Tibial nerve (tissue), 4 donors: ENCODE measurements around the gene CDR2. TPM values are rescaled to one million over a fixed set of nuclear protein-coding genes. Genes with fewer than 3 reads are reported as not detected.

Experiments used
- DNase-seq, 2 donors: peaks; one replicate each; pipeline ENCODE4 v3.0.0-alpha.2; 2019; ENCODE audit warnings: low spot score in 2 of 2
- H3K27ac ChIP-seq, 4 donors: fragments of 200-600 bp; sonication (generic) in 3 of 4; one replicate each; pipeline ENCODE4 v1.5.1; 2017 to 2019; ENCODE audit warnings: mild to moderate bottlenecking in 1 of 4
- H3K27me3 ChIP-seq, 2 donors: fragments of 200-600 bp; sonication (generic) in 1 of 2; one replicate each; pipeline versions ENCODE4 v1.5.1 to v1.6.0; 2017 to 2019
- H3K36me3 ChIP-seq, 3 donors: fragments of 200-600 bp; sonication (generic); one replicate each; pipeline ENCODE4 v1.5.1; 2018 to 2019
- H3K4me1 ChIP-seq, 4 donors: fragments of 200-600 bp; sonication (generic) in 3 of 4; one replicate each; pipeline ENCODE4 v1.5.1; 2017 to 2019
- H3K4me3 ChIP-seq, 4 donors: fragments of 200-600 bp; sonication (generic) in 3 of 4; one replicate each; pipeline ENCODE4 v1.5.1; 2017 to 2019; ENCODE audit warnings: mild to moderate bottlenecking in 1 of 4, moderate library complexity in 1 of 4
- H3K9me3 ChIP-seq, 4 donors: fragments of 200-600 bp; sonication (generic) in 3 of 4; one replicate each; pipeline ENCODE4 v1.5.1; 2017 to 2019
- EP300 ChIP-seq, 2 donors: sonication (generic); formaldehyde crosslinking; IDR thresholded peaks; one replicate each; pipeline ENCODE4 v1.6.1; 2017; ENCODE audit warnings: antibody characterized with exemption in 2 of 2, mild to moderate bottlenecking in 1 of 2
- POLR2A ChIP-seq, 2 donors: fragments of 450-650 bp; IDR thresholded peaks; one replicate each; pipeline ENCODE4 v1.6.1; 2017; ENCODE audit warnings: antibody characterized with exemption in 2 of 2, mild to moderate bottlenecking in 2 of 2, moderate library complexity in 2 of 2
- WGBS, 2 donors: methylation state at CpG; one replicate each; pipeline ENCODE4 v1.1.5; 2018; 5-methylcytosine and 5-hydroxymethylcytosine counted together
- total RNA-seq, 4 donors: library from RNA; depleted of rRNA; stranded (reverse); fragments of >200 nt; gene quantifications; one replicate each; pipeline ENCODE4 v1.1.0, GENCODE V29; 2016
- TF ChIP-seq, protein P1 (sequence below), 5 experiments: fragments of 200-600 bp in 3 of 5; fragments of 450-650 bp in 2 of 5; sonication (generic) in 3 of 5; IDR thresholded peaks; one replicate each; pipeline ENCODE4 v1.5.1; 2016 to 2019; ENCODE audit warnings: antibody characterized with exemption in 5 of 5, mild to moderate bottlenecking in 3 of 5, moderate library complexity in 2 of 5

The CDR2 gene
- total RNA-seq, 4 donors from 2014 or later = 16.4 to 25.1 (median 18.7) TPM

DNA sequence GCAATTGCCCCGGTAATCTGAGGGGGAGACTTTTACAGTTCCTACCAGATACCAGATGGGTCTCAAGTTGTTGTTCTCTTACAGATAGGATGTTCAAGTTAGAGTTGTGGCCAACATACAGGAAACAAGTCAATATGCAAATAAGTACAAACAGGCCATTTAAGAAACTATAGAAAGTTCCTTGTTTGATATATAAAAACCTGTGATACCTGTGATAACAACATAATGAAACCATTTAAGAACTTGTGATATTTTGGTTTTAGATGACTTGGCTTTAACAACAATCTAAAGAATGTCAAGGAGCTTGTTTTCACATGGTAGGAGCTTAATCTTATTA, 16.8 kb downstream of the CDR2 start:
- H3K27ac ChIP-seq = peak overlapping the region in 2 of 4 donors; percentile 53 to 63
- TF ChIP-seq EP300 (IDR thresholded peaks at IDR 0.05) (no peak), POLR2A (IDR thresholded peaks at IDR 0.05) (no peak)
- TF ChIP-seq, protein P1, sequence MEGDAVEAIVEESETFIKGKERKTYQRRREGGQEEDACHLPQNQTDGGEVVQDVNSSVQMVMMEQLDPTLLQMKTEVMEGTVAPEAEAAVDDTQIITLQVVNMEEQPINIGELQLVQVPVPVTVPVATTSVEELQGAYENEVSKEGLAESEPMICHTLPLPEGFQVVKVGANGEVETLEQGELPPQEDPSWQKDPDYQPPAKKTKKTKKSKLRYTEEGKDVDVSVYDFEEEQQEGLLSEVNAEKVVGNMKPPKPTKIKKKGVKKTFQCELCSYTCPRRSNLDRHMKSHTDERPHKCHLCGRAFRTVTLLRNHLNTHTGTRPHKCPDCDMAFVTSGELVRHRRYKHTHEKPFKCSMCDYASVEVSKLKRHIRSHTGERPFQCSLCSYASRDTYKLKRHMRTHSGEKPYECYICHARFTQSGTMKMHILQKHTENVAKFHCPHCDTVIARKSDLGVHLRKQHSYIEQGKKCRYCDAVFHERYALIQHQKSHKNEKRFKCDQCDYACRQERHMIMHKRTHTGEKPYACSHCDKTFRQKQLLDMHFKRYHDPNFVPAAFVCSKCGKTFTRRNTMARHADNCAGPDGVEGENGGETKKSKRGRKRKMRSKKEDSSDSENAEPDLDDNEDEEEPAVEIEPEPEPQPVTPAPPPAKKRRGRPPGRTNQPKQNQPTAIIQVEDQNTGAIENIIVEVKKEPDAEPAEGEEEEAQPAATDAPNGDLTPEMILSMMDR (IDR thresholded peaks at IDR 0.05) = no peak
- no peak overlapping the region for H3K4me3 ChIP-seq
- H3K9me3 ChIP-seq = no peaks in the 10 kb centered on the region
- 20 to 26% methylated on average over 1 of the region's 1 CpG for WGBS, 2 donors
- DNase-seq = no peak
- no peaks in the 10 kb centered on the region for H3K27me3 ChIP-seq
- H3K36me3 ChIP-seq = no peaks in the 10 kb centered on the region
- peaks cover 0 to 19% (median 2%) of the 10 kb centered on the region in 4 donors for H3K4me1 ChIP-seq

DNA sequence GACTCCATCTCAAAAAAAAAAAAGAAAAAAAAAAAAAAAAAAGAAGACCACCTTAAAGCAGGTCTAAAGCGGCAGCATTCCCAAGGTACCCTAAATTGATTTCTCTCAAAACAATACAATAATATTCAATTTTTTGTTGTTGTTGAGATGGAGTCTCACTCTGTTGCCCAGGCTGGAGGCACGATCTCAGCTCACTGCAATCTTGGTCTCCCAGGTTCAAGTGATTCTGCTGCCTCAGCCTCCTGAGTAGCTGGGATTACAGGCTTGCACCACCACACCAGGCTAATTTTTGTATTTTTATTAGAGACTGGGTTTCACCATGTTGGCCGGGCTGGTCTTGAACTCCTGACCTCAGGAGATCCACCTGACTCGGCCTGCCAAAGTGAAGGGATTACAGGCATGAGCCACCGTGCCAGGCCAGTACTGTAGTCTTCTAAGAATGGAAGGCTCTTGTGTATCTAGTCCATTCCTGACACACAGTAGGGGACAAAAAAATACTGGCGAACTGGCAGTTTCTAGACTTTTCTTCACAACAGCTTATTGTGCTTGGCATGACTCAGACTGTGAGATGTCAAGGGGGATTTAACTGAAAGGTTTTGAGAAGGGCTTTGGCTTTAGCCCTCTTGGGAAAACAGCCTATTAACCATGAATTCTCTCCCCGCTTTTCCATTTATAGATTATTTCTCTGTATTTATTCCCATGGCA, 17.3 kb downstream of the CDR2 start:
- Histone ChIP-seq H3K9me3 (no peaks in the 10 kb centered on the region), H3K4me3 (no peak overlapping the region), H3K27me3 (no peaks in the 10 kb centered on the region), H3K4me1 (peaks cover 0 to 19% (median 2%) of the 10 kb centered on the region in 4 donors), H3K36me3 (no peaks in the 10 kb centered on the region), H3K27ac (peak overlapping the region in 2 of 4 donors; percentile 62 to 63)
- DNase-seq = no peak
- 53 to 64% methylated on average over 7 of the region's 7 CpGs for WGBS, 2 donors
- TF ChIP-seq, protein P1 (IDR thresholded peaks at IDR 0.05) = no peak
- TF ChIP-seq EP300 (IDR thresholded peaks at IDR 0.05) = no peak

DNA sequence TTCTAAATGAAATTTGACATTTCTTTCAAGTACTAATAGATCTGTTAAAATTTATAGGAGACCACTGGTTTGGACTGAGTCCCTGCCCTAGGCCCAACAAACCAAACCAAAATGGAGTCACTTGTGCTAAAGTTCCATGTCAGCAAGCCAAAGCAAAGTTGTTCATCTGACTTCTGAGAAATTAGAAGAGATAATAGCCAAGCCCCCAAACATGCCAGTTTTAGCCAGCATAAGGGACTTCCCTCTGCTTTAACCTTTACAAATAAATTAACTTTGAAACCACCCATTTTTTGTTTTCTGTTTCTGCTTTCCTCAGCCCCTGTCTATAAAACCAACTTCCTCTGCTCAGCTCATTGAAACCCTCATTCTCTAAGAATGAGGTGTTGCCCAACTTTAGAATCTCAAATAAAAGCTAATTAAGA, 18.9 kb downstream of the CDR2 start:
- Histone ChIP-seq H3K27ac (no peak overlapping the region), H3K4me1 (peaks cover 0 to 19% (median 2%) of the 10 kb centered on the region in 4 donors), H3K27me3 (no peaks in the 10 kb centered on the region), H3K36me3 (peaks cover 0 to 9% (median 0%) of the 10 kb centered on the region in 3 donors), H3K4me3 (no peak overlapping the region), H3K9me3 (no peaks in the 10 kb centered on the region)
- no peak for TF ChIP-seq EP300 (IDR thresholded peaks at IDR 0.05)
- TF ChIP-seq POLR2A (IDR thresholded peaks at IDR 0.05) = no peak
- TF ChIP-seq, protein P1 (IDR thresholded peaks at IDR 0.05) = no peak
- no peak for DNase-seq

DNA sequence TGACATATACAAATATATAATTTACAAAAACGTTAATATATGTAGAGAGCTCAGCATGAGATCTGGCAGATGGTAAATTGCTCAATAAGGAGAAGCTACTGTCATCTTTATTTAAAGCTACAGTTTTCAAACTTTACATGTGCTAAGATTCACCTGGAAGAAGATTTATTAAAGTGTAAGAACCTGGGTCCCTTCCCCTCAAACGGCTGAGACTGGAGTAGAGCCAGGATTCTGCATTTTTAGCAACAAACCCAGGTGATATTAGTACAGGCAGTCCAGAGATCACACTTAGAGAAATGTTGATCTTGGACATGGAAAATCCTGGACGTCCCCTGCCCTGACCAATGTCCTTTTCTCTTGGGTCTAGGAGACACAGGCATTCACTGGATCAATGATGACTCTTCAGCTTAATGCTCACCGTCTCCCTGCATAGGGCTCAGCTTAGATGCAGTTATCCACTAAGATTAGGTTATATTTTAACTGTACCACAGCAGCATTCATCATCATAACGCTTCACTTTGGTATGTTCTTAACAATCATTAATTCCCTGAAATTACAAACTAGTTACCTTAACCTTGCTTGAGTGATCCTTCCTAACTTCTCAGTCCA, 20.4 kb downstream of the CDR2 start:
- no peak for TF ChIP-seq EP300 (IDR thresholded peaks at IDR 0.05)
- no peak for TF ChIP-seq POLR2A (IDR thresholded peaks at IDR 0.05)
- TF ChIP-seq, protein P1 (IDR thresholded peaks at IDR 0.05) = no peak
- Histone ChIP-seq H3K36me3 (peaks cover 0 to 22% (median 0%) of the 10 kb centered on the region in 3 donors), H3K9me3 (no peaks in the 10 kb centered on the region), H3K4me1 (peaks cover 0 to 19% (median 2%) of the 10 kb centered on the region in 4 donors), H3K4me3 (no peak overlapping the region), H3K27ac (peak overlapping the region in 1 of 4 donors; percentile 5), H3K27me3 (no peaks in the 10 kb centered on the region)
- no peak for DNase-seq
- 58 to 66% methylated on average over 5 of the region's 5 CpGs for WGBS, 2 donors

DNA sequence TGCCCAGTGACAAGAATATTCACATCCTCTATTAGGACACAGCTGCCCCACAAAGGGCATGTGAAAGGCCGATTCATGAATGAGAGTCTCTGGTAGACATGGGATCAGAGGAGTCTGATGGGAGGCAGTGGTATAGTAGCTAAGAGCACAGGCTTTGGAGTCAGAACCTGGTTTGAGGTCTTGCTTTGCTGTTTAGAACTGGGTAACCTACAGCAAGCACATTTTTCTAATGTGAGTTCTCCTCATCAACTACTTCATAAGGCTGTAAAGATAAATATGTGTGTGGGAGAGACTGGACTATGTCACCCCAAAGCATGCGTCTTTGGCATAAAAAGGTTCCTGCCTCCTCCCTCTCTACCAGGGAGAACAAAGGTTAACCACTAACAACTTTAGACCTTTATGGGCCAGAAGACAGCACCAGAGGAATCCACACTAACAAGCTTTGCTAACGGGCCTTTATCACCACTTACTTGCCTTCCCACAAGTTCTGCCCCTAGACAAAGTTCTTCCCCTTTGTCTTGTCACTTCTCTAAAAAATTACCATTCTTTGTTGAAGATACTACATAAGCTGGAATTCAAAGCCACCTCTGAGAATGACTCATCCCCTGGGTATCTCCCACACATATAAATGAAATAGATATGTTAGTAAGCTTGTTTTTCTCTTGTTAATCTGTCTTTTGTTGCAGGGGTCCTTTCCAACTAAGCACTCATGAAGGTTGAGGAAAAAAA, 21.1 kb downstream of the CDR2 start:
- DNase-seq = no peak
- H3K4me1 ChIP-seq = peaks cover 0 to 19% (median 2%) of the 10 kb centered on the region in 4 donors
- H3K9me3 ChIP-seq = no peaks in the 10 kb centered on the region
- H3K4me3 ChIP-seq = no peak overlapping the region
- H3K36me3 ChIP-seq = peaks cover 0 to 29% (median 0%) of the 10 kb centered on the region in 3 donors
- TF ChIP-seq, protein P1 (IDR thresholded peaks at IDR 0.05) = no peak
- TF ChIP-seq EP300 (IDR thresholded peaks at IDR 0.05) = no peak
- no peak for TF ChIP-seq POLR2A (IDR thresholded peaks at IDR 0.05)
- 36 to 40% methylated on average over 3 of the region's 3 CpGs for WGBS, 2 donors
- H3K27me3 ChIP-seq = no peaks in the 10 kb centered on the region
- peak overlapping the region in 1 of 4 donors; percentile 5 for H3K27ac ChIP-seq
